Neural cell (in vitro differentiated cells): Measurements from ENCODE around the gene IL11RA. TPM values are rescaled to one million over a fixed set of nuclear protein-coding genes. Genes with fewer than 3 reads are reported as not detected.

Experiments
- H2AFZ ChIP-seq: fragments of 200-600, 300-800 bp; sonication (generic), shearing (Covaris generic); 2 replicates; pipeline ENCODE4 v1.6.0; 2014; ENCODE audit warnings: low read depth, mild to moderate bottlenecking, antibody characterized with exemption, low read length, moderate library complexity
- H3F3A ChIP-seq: fragments of 200-600 bp; shearing (Covaris generic); 2 replicates; pipeline ENCODE4 v1.6.1; 2016; ENCODE audit warnings: mild to moderate bottlenecking, moderate library complexity, mixed read lengths, antibody characterized with exemption, low read length; ENCODE audit not compliant: insufficient read depth, poor library complexity, severe bottlenecking
- H3K27ac ChIP-seq: fragments of 200-600, 300-800 bp; sonication (generic), shearing (Covaris generic); 2 replicates; pipeline ENCODE4 v1.5.1; 2014; ENCODE audit warnings: mild to moderate bottlenecking, low read length, moderate library complexity
- H3K27me3 ChIP-seq: fragments of 300-800, 200-600 bp; sonication (generic), shearing (Covaris generic); 2 replicates; pipeline ENCODE4 v1.6.0; 2014; ENCODE audit warnings: mild to moderate bottlenecking, low read depth, low read length, moderate library complexity; ENCODE audit not compliant: insufficient read depth
- H3K36me3 ChIP-seq: fragments of 300-800, 200-600 bp; sonication (generic), shearing (Covaris generic); 2 replicates; pipeline ENCODE4 v1.5.1; 2014; ENCODE audit warnings: mild to moderate bottlenecking, antibody characterized with exemption, low read length, moderate library complexity; ENCODE audit not compliant: insufficient read depth
- H3K4me2 ChIP-seq: fragments of 300-800, 200-600 bp; sonication (generic), shearing (Covaris generic); 2 replicates; pipeline ENCODE4 v1.6.0; 2014; ENCODE audit warnings: mild to moderate bottlenecking, low read length
- H3K4me3 ChIP-seq: fragments of 300-800, 200-600 bp; sonication (generic), shearing (Covaris generic); 2 replicates; pipeline ENCODE4 v1.5.1; 2014; ENCODE audit warnings: mild to moderate bottlenecking, low read length, moderate library complexity
- H3K79me2 ChIP-seq: fragments of 200-600 bp; shearing (Covaris generic); replicated peaks from 2 replicates; pipeline ENCODE4 v1.6.0; 2014; ENCODE audit warnings: mild to moderate bottlenecking, low read length, moderate library complexity; ENCODE audit not compliant: insufficient read depth
- H3K9ac ChIP-seq: fragments of 300-800, 200-600 bp; sonication (generic), shearing (Covaris generic); 2 replicates; pipeline ENCODE4 v1.6.1; 2016; ENCODE audit warnings: mild to moderate bottlenecking, low read length, mixed read lengths
- H3K9me2 ChIP-seq: fragments of 200-600 bp; shearing (Covaris generic); 2 replicates; pipeline ENCODE4 v1.6.1; 2016; ENCODE audit warnings: mild to moderate bottlenecking, low read length, mixed read lengths; ENCODE audit not compliant: insufficient read depth
- H3K9me3 ChIP-seq: fragments of 200-600, 300-800 bp; sonication (generic), shearing (Covaris generic); 2 replicates; pipeline ENCODE4 v1.6.1; 2016; ENCODE audit warnings: mild to moderate bottlenecking, mixed run types, low read length, moderate library complexity, mixed read lengths
- H4K20me1 ChIP-seq: fragments of 200-600 bp; shearing (Covaris generic); 2 replicates; pipeline ENCODE4 v1.6.1; 2016; ENCODE audit warnings: mild to moderate bottlenecking, mixed run types; ENCODE audit not compliant: insufficient read depth
- CTCF ChIP-seq: fragments of 450-650 bp; IDR thresholded peaks from 2 replicates; pipeline ENCODE4 v1.5.1; 2014; ENCODE audit warnings: antibody characterized with exemption, mild to moderate bottlenecking, moderate library complexity; ENCODE audit not compliant: poor library complexity, severe bottlenecking
- EP300 ChIP-seq: fragments of 450-650 bp; conservative IDR thresholded peaks from 2 replicates; pipeline ENCODE4 v1.6.1; 2014; ENCODE audit warnings: antibody characterized with exemption, mild to moderate bottlenecking, moderate library complexity; ENCODE audit not compliant: poor library complexity, severe bottlenecking
- EZH2 ChIP-seq: fragments of 200-600, 300-800 bp; shearing (Covaris generic), sonication (generic); IDR thresholded peaks from 2 replicates; pipeline ENCODE4 v1.6.1; 2014; ENCODE audit warnings: antibody characterized with exemption, low read length, borderline replicate concordance, mild to moderate bottlenecking; ENCODE audit not compliant: insufficient read depth, poor library complexity, severe bottlenecking
- MXI1 ChIP-seq: fragments of 450-650 bp; conservative IDR thresholded peaks from 2 replicates; pipeline ENCODE4 v1.6.1; 2014; ENCODE audit warnings: antibody characterized with exemption, mild to moderate bottlenecking; ENCODE audit not compliant: poor library complexity, severe bottlenecking
- POLR2AphosphoS5 ChIP-seq: IDR thresholded peaks from 2 replicates; pipeline ENCODE4 v1.6.1; 2012
- RAD21 ChIP-seq: fragments of 450-650 bp; conservative IDR thresholded peaks from 2 replicates; pipeline ENCODE4 v1.6.1; 2014; ENCODE audit warnings: antibody characterized with exemption, mild to moderate bottlenecking, moderate library complexity
- SMC3 ChIP-seq: fragments of 450-650 bp; conservative IDR thresholded peaks from 2 replicates; pipeline ENCODE4 v1.6.1; 2014; ENCODE audit warnings: antibody characterized with exemption, mild to moderate bottlenecking, moderate library complexity; ENCODE audit not compliant: poor library complexity
- TAF1 ChIP-seq: IDR thresholded peaks from 2 replicates; pipeline ENCODE4 v1.6.1; 2012; ENCODE audit warnings: low read depth
- polyA plus RNA-seq: library from polyadenylated mRNA; depleted of rRNA; stranded (reverse); fragments of >200 nt; gene quantifications from 2 replicates; pipeline ENCODE4 v1.2.3, GENCODE V29; 2014
- TF ChIP-seq, protein P1 (sequence below): IDR thresholded peaks from 2 replicates; pipeline ENCODE4 v1.6.1; 2012; ENCODE audit warnings: borderline replicate concordance

The IL11RA gene
- polyA plus RNA-seq, 1 donor from 2014 or later = 59.1 TPM

DNA sequence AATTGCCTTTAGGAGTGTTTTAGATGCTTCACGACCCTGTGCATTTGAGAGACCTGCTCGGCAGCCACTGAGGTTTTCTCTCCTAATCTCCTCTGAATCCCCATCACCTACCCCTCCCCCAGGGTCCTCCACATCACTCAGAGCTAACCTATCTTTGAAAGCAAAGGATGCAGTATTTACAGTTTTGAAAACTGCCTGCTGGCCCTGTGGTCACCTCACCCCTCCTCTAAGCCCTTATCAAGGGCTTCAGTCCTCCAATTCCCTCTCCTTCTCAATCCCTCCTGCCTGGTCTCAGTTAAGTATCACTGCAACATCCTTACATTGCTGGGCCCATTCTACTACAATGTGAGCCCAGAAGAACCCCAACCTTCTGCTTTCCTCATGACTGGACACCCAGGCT lies 44.7 kb upstream of the IL11RA start:
- Histone ChIP-seq H3K4me3 (no peak overlapping the region), H3K27ac (no peak overlapping the region)

GRCh38 chr9:34610434-34611206 lies 41.4 kb upstream of the IL11RA start:
- H3K4me2 ChIP-seq = no peak overlapping the region
- H3K27me3 ChIP-seq = no peaks in the 10 kb centered on the region
- no peak overlapping the region for H3K27ac ChIP-seq
- no peaks in the 10 kb centered on the region for H3K9me2 ChIP-seq
- no peak overlapping the region for H2AFZ ChIP-seq
- no peaks in the 10 kb centered on the region for H3K36me3 ChIP-seq
- peak overlapping the region; percentile 86 for H3K4me3 ChIP-seq
- H3F3A ChIP-seq = no peaks in the 10 kb centered on the region
- H4K20me1 ChIP-seq = no peaks in the 10 kb centered on the region
- H3K9ac ChIP-seq = peak overlapping the region; percentile 85
- TF ChIP-seq RAD21 = no peak
- TF ChIP-seq SMC3 = no peak
- TF ChIP-seq EZH2 = no peak
- no peak for TF ChIP-seq MXI1
- TF ChIP-seq, protein P1, sequence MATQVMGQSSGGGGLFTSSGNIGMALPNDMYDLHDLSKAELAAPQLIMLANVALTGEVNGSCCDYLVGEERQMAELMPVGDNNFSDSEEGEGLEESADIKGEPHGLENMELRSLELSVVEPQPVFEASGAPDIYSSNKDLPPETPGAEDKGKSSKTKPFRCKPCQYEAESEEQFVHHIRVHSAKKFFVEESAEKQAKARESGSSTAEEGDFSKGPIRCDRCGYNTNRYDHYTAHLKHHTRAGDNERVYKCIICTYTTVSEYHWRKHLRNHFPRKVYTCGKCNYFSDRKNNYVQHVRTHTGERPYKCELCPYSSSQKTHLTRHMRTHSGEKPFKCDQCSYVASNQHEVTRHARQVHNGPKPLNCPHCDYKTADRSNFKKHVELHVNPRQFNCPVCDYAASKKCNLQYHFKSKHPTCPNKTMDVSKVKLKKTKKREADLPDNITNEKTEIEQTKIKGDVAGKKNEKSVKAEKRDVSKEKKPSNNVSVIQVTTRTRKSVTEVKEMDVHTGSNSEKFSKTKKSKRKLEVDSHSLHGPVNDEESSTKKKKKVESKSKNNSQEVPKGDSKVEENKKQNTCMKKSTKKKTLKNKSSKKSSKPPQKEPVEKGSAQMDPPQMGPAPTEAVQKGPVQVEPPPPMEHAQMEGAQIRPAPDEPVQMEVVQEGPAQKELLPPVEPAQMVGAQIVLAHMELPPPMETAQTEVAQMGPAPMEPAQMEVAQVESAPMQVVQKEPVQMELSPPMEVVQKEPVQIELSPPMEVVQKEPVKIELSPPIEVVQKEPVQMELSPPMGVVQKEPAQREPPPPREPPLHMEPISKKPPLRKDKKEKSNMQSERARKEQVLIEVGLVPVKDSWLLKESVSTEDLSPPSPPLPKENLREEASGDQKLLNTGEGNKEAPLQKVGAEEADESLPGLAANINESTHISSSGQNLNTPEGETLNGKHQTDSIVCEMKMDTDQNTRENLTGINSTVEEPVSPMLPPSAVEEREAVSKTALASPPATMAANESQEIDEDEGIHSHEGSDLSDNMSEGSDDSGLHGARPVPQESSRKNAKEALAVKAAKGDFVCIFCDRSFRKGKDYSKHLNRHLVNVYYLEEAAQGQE = no peak
- H3K79me2 ChIP-seq = no peaks in the 10 kb centered on the region
- H3K9me3 ChIP-seq = no peaks in the 10 kb centered on the region

More for the DNA sequence above, 44.7 kb upstream of the IL11RA start:
- Histone ChIP-seq H3K4me2 (no peak overlapping the region), H3K36me3 (no peaks in the 10 kb centered on the region), H3K79me2 (no peaks in the 10 kb centered on the region), H3K9me3 (no peaks in the 10 kb centered on the region), H3K9me2 (no peaks in the 10 kb centered on the region), H3K27me3 (no peaks in the 10 kb centered on the region), H3F3A (no peaks in the 10 kb centered on the region), H2AFZ (no peak overlapping the region), H3K9ac (no peak overlapping the region), H4K20me1 (no peaks in the 10 kb centered on the region)
- no peak for TF ChIP-seq SMC3
- no peak for TF ChIP-seq EP300
- no peak for TF ChIP-seq MXI1
- no peak for TF ChIP-seq CTCF
- no peak for TF ChIP-seq POLR2AphosphoS5
- TF ChIP-seq, protein P1 = no peak
- TF ChIP-seq EZH2 = no peak
- no peak for TF ChIP-seq TAF1
- TF ChIP-seq RAD21 = no peak
